ENCODE data around the gene IGFBP6.
A peak's percentile ranks its signal among the peaks of the same experiment; 100 is the strongest.
"Not testable (repeated sequence)": the region's sequence is repeated elsewhere in the genome, so short reads cannot be mapped to it uniquely, and the experiment has no call there.

IGFBP6 gene

DNA sequence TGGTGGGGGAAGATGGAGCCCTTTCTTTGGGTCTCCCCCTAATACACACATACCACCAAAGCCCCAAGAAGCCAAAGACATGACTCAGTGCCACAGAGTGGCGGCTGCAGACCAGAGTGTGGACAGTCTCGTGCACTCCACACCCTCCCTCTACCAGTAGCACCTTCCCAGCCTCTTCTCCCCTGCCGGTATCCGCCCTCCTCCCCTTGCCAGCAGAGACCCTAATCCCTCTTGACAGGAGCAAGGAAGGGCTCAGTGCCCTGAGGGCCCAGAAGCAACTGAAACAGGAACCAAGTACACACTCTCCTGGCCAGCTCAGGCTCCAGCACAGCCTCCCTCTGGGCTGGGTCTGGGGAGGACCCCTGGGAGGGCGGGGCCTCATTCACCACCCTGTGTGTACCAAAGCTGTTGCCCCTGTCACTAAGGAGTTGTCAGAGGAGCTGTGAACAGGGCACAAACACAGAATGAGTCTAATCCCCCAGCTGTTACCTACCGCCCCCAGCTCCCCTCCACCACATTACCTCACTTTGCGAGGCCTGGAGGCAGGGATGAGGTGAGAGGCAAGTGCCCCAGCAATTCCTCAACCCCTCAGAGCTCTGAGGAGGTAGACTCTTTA is 26.5 kb upstream of the IGFBP6 start:
- DNase-seq (ENCODE audit: low read depth) = no peak

DNA sequence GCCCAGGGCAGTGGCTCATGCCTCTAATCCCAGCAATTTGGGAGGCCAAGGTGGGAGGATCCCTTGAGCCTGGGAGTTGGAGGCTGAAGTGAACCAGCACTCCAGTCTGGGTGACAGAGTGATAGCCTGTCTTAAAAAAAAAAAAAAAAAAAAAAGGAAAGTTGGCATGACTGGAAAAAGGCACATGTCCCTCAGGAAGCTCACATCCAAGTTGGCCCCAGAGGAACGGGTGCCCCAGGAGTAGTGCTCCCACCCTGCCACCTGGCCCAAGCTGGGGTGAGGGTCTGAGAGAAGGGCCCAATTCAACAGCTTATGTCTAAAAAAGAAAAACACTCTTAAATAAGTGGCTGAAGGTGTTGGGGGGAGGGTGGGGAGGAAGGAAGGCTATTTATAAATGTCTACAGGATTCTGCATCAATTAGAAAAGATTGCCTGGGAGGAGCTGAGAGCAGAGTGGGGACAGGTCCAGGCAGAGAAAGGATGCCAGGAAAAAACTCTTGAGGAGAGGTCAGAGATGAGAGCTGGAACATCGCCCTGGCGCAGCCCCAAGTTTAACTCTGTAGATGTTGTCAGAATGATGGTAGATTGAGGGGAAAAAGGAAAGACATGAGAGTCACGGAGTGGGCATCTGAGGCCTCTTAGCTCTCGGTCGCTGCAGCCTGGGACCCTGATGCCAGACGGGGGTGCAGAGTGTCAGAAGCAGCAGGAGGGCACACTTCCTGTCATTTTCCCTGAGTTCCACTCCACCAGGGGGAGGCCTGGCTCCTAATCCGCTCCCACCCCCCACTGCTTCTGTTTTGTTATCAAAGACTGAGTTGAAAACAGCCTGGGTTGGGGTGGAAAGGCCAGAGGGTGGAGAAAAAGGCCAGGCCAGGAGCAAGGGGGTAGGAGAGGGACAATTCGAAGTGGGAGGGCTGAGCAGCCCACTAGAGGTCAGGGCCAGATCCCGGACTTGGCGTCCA is 25.6 kb upstream of the IGFBP6 start:
- no peak for DNase-seq (ENCODE audit: low read depth)

DNA sequence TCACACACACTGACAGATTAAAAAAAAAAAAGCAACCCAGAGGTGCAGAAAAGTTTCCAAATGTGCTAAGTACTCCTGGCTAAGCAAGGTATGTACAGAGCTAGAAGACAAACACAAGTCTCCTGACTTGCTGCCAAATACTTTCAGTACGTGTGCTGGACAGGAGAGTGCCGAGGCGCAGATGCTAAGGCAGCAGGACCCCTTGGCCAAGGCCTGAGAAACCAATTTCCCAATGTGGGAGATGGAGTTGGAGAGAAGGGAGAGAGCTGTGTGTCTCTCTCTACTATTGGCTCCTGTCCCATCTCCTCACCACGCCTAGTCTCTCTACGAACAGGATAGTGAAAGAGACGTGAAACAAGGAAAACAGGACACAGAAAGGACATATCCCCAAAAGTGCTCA is 23.6 kb upstream of the IGFBP6 start:
- DNase-seq (ENCODE audit: low read depth) = no peak

DNA sequence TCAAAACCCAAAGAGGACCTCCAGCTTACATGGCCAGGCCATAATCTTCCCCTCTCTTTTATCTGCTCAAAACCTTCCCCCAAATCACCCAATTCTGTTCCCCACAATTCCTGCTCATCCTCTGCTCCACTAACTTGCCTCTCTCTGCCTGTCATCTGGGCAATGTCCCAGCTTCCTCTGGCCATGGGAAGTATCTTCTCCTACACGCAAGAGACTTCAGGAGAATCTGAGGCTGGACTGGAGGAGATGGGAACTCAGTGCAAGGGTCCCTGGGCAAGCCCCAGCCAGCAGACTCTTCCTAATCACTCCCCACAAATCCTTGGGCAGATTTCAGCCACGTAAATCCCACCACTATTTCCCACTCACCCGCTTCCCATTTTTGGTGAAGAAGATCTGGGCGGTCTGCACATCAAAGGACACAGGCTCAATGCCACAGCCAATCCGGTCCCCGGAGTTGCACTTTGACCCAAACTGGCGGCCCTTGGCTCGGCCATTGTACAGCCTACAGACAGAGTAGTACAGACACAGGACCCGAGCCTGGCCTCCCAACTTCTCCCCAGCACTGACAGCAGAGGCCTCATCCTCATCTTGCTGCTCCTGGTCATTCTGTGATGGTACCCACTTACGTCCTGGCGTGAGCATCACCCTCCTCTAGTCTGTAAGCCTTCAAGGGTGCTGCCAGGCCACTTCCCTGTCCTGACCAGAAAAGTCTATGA is 23.0 kb upstream of the IGFBP6 start:
- DNase-seq (ENCODE audit: low read depth) = no peak

DNA sequence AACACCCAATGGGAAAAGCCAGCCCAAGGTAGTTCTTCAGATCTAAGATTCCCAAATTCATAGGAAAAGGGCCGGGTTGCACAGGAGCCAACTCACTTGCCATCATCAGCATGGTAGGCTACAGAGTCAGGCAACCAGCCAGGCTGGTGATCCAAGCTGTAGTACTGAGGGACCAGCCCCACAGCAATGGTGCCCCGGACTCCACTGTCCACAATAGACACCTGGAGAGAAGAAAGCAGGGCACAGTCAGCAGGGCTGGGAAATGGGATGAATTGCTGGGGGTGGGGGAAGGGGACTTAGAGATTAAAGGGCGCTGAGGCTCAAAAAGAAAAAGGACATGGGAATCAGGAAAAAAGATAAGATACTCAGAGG is 22.5 kb upstream of the IGFBP6 start:
- DNase-seq (ENCODE audit: low read depth) = no peak

DNA sequence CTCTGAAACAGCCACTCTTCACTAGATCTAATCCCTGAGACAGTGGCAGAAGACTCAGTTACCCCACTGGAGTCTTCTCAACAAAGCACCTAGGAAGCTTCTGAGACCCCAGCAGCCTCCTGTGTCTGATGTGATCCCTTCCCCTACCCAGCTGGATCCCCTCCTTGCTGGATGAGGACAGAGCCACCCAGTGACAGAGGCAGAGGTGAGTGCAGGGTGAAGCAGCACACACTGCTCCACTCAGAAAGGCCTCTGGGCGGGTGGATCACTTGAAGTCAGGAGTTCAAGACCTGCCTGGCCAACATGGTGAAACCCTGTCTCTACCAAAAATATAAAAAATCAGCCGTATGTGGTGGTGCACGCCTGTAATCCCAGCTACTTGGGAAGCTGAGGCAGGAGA is 21.0 kb upstream of the IGFBP6 start:
- DNase-seq (ENCODE audit: low read depth) = no peak

DNA sequence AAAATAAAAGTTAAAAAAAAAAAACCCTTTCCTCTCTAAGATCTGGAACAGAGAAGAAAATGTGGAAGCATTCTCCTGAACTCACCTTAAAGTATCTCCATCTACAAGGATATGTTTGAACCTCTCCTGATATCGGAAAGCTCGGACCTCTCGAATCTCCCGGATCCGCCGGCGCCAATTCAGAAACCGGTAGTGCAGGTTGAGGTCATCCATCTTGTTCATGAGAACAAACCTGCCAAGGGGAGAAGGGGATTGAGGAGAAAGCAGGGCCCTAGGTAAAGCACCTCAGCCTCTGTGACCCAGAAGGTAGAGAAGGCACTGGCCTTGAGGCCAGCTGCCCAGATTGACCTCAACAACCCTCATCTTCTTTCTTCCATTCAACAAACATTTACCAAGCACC is 20.4 kb upstream of the IGFBP6 start:
- DNase-seq (ENCODE audit: low read depth) = no peak

DNA sequence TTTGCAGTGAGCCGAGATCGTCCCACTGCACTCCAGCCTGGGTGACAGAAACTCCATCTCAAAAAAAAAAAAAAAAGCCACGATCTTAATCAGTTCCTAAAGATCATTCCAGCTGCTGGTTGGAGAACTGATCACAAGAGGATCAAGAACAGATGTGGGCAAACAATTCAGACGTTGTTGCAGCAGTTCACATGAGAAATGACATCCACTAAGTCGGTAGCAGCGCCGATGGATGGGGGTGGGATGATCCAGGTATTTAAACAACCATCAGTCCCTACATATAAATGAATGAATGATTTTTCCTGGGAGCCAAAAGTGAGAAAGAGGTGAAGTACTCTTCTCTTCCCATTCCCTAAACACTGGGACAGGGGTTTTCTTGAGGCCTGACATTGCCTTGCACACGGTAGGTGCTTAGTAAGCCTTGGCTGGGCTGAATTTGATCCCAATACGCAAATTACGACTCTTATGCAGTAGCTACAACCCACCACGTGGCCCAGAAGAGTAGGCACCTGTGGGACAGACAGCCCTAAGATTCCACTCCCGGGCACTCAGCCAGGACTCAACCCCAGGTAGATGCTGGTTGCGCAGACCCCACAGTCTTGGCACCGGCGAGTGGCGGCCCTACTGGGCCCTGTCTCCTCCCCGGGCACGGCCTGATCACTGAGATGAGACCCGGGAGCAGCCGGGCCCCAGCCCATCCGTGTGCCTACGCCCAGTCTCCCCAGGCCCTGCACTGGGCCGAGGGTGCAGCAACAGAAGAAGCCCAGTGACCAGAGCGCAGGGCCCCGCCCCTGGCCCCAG is 18.8 kb upstream of the IGFBP6 start:
- no peak for DNase-seq (ENCODE audit: low read depth)

DNA sequence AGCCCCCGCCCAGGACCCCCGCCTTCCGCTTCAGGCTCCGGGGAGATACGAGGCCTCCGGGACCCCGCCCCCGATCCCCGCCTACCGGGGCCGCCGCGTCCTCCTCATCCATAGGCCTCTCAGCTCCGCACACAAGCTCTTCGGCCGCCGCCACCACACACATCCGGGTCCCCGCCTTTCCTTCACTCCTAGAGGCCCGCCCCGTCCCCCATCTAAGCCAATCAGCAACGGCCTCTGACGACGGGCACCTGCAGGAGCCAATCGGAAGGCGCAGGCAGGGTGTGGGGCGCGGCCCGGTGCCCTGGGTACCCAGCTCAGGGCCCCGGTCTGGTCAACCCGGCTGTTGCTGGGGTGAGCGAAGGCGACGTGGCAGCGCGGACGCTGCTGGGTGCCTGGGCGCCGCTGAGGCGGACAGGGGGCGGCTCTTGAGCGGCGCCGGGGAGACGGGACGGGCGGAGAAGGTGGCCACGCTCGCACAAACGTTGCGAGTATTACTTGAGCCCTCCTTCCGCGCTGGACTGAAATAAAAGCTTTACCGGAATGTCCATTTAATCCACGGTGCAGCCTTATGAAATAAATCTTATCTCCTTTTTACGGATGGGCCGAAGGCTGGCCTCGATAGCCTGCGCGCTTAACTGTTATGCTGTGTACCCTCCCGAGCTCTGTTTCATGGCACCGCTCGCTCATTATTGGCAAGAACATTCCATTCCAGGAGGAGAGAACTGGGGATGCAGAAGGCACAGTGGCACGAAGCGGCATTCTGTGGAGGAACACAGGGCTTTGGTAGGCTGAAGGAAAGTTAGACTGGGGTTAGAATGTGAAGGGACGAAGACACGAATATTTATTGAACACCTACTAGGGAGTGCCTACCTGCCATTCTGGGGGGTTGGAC is 18.0 kb upstream of the IGFBP6 start, which contains the start of gene SPRYD3:
TSS of gene SPRYD3 (minus strand) at position 165 of the 892 bp plus-strand sequence. CDS start at position 108, 57 bp downstream.
- peak; percentile 95 for DNase-seq (ENCODE audit: low read depth)

DNA sequence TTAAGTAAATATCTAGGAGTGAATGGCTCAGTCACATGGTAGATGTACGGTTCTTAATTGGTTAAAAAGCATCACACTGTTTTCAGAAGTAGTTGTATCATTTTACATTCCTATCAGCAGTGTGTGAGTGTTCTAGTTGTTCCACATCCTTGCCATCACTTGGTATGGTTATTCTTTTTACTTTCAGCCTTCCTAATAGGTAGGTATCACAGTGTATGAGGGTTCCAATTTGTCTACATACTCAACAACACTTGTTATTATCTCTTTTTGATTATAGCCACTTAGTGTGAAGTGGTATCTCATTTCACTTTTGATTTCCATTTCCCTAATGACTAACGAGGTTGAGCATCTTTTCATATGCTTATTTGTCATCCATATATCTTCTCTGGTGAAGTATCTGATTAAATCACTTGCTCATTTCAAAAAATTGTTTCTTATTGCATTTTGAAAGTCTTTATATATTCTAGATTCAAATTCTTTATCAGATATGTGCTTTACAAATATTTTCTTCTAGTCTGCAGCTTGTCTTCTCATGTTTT is 14.8 kb upstream of the IGFBP6 start:
- DNase-seq (ENCODE audit: low read depth) = no peak

DNA sequence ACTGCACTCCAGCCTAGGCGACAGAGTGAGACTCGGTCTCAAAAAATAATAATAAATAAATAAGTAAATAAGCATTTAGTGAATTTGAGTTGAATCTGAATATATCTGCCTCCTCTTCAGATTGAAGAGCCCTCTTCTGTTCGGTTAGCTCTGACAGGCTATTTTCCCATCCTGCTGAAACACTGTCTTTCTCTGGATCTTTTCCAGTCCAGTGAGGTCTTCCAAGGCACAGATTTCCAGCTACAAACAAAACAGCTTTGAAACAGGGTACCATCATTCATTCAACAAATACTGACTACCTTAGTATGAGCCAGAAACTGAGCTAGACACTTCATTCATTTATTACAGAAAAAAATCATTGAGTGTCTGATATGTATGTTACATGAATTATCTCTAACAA is 11.1 kb upstream of the IGFBP6 start:
- DNase-seq (ENCODE audit: low read depth) = no peak

DNA sequence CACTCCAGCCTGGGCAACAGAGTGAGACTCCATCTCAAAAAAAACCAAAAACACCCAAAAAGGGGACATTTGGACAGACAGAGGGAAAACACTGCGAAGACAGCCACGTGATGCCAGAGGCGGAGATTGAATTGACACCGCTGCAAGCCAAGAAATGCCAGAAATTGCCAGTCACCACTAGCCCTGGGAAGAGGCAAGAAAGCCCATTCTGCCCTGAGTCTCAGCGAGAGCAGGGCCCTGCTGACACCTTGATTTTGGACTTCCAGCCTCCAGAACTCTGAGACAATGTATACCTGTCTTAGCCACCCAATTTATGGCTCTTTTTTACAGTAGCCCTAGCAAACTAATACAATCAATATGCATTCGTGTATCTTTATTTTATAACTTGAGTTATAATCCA is 7.4 kb upstream of the IGFBP6 start:
- DNase-seq (ENCODE audit: low read depth) = no peak

DNA sequence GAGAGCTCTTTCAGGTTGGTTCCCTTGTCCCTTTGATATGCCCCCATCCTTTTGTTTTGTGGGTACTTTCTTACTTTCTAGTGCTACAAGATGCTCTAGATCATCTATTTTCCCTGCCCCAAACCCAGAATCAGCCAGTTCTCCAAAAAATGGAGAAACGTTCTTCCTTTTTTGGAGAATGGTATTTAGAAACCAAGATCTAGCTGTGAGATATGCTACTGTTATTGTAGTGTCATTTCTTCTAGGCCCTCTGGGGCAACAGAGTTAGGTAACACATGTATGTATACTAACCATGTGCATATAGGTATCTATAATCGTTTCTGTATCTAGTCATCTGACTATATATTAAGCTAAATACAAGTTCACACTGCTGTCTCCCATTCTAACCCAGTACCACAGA is 6.9 kb upstream of the IGFBP6 start:
- no peak for DNase-seq (ENCODE audit: low read depth)

DNA sequence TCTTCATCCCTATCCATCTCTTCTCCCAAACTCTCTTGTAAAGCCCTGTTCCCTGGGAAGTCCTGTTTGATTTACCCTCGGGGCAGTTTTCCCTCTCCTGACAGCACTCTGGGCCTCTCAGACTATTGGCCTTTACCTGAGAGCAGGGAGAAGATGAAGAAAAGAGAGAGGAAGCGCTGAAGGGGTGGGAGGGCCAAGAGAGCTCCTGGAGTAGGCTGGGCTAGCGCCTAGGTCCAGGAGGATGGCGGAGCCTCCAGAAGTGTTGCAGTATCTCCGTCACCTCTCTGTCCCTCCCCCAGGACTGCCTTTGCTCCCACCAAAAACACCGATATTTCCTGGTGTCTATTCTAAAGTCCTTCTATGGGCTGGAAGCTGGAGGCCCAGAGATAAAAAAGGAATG is 5.7 kb upstream of the IGFBP6 start:
- DNase-seq (ENCODE audit: low read depth) = no peak

DNA sequence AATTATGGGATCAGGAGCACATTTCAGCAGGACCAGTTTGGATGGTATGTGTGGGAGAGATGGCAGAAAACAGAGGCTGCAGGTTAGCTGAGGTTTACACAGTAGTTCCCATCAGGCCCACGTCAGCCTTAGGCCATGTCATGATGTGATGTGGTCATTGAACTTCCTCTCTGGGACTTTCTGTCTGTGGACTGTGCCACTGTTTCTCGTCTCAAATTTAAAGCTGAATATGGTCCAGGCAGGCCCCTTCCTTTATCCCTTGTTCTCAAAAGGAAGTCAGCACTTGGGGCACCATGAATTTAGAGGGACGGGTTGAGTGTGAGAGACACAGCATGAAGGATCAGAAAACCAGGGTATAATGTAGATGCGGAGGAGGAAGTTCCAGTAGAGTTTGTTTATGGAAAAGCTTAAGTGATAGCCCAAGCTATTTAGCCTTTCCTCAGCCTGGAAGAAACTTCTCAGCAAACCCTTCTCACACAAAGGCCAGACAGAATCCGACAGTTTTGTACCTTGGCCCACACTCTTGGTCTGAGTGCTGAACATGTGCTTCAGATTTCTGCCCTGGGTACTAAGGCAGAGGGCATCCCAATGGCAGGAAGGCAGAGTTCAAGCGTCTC is 3.6 kb upstream of the IGFBP6 start:
- no peak for DNase-seq (ENCODE audit: low read depth)

DNA sequence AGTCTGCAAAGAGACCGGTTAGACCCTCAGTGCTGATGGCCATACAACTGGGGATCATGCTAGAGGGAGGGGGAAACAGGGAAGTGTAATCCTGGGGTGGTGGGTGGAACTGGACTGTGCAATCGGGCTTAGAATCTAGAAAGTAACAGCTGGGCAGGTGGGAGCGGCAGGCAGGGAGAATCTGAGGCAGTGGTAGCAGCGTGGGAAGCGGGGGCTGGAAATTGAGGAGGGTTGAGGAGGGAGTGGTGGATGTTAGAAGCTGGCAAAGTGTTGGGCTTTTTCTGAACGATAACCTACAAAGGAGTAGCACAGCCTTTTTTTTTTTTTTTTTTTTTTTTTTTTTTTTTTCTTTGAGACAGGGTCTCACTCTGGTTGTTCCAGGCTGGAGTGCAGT is 3.1 kb upstream of the IGFBP6 start:
- no peak for DNase-seq (ENCODE audit: low read depth)

DNA sequence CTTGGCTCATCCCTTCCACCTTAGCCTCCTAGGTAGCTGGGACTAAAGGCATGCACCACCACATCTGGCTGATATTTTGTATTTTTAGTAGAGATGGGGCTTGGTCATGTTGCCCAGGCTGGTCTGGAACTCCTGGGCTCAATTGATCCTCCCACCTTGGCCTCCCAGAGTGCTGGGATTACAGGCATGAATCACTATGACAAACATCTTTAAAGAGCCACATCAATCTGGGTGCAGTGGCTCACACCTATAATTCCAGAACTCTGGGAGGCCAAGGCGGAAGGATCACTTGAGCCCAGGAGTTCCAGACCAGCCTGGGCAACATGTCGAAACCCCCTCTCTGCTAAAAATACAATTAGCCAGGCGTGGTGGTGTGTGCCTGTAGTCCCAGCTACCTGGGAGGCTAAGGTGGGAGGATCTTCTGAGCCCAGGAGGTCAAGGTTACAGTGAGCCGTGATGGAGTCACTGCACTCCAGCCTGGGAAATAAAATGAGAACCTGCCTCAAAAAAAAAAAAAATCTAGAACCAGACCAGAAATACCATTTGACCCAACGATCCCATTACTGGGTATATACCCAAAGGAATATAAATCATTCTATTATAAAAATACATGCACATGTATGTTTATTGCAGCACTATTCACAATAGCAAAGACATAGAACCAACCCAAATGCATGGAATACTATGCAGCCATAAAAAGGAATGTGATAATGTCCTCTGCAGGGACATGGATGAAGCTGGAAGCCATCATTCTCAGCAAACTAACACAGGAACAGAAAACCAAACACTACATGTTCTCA is 2.5 kb upstream of the IGFBP6 start:
- not testable (repeated sequence) for DNase-seq (ENCODE audit: low read depth)

DNA sequence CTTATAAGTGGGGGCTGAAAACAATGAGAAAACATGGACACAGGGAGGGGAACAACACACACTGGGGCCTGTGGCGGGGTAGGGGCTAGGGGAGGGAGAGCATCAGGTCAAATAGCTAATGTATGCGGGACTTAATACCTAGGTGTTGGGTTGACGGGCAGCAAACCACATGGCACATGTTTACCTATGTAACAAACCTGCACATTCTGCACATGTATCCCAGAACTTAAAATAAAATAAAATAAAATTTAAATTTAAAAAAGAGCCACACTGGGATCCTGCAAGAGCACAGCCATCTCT is 1.9 kb upstream of the IGFBP6 start:
- not testable (repeated sequence) for DNase-seq (ENCODE audit: low read depth)

DNA sequence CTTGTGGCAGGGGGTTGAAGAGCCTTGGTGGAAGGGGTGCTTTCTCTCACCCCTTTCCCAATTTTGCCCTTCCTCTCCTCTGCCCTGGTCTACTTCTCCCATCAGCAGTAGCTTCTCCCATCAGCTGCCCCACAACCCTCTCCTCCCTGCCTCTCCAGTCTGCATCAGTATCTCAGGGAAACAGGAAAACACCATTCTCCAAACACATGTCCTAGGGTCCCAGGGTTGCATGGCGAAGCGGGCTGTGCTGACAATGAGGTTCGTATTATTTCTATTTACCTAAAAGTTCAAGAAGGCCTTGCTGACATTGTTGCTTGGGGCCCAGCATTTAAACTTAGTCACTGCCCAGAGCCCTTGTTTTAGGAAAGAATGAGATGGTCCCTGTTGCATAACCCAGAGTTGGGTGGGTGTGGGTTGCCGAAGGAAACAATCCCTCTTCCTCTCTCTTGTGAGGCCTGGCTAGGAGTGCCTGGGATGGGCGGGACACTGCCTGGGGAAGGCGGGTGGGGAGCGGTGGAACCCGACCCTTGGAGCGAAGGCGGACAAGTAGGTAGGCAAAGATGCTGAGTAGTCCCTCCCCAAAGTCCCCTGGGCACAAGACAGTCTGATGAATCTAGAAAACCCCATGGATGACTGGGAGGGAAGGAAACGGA is 1.3 kb upstream of the IGFBP6 start:
- no peak for DNase-seq (ENCODE audit: low read depth)
